ENCODE results near the gene NSG1.

Gene NSG1

GRCh38 chr4:4395371-4395770 is 8.5 kb downstream of the NSG1 start:
- no peak for DNase-seq (ENCODE audit: extremely low read depth in 1 of 2, low read depth in 1 of 2)

- no peak for DNase-seq (ENCODE audit: extremely low read depth in 1 of 2, low read depth in 1 of 2)
These were observed 9.1 kb downstream of the NSG1 start for GRCh38 chr4:4395849-4396627.

DNA sequence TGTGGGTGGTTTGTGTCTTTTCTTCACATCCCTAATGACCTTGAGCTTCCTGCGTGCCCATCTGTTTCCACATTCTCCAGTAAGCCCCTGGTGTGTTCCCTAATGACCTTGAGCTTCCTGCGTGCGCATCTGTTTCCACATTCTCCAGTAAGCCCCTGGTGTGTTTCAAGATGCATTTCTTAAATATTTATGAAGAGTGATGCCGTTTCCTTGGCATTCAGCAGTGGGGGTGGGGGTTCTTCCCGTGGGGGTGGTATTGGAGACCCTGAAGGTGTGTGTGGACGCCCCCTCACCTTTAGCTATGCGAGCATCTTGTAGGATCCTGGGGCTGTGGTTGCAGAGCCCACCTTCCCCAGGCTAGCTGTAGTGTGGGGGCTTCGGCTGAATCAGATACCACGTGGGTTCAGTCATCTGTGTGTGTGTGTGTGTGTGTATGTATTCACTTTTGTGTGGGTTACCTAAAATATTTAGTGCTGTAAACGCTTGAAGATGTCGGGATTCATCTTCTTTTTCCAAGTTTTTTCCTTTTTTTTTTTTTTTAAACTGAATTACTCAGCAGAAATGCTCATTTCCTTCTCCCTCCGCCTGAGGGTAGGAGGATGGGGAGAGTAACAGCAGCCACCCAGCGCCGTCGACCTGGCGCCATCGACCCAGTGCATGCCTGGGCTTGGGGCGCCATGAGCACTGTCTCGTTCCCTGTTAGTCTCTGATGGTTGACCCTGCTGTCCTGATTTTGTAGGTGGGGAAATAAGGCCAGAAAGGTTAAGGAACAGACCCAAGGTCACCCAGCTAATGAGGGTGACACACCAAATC is 9.9 kb downstream of the NSG1 start:
- no peak for DNase-seq (ENCODE audit: extremely low read depth in 1 of 2, low read depth in 1 of 2)

DNA sequence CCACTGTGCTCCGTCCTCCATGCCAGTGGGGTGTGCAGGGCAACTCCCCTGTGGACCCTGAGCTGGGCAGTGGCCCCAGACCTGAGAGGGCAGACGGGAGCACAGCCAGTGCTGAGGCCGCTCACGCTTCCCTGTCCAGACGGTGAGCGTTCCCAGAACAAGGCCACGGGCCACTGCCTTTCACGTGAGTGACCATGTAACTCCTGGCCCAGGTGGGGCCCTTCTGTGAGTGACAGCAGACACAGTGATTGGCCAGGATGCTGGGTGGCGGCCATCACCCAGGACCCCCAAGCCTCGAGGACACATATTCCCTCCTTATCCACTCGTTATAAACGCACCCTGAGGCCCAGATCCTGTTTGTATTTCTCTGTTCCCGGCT is 10.5 kb downstream of the NSG1 start:
- no peak for DNase-seq (ENCODE audit: extremely low read depth in 1 of 2, low read depth in 1 of 2)

GRCh38 chr4:4398430-4398829 is 11.5 kb downstream of the NSG1 start:
- no peak for DNase-seq (ENCODE audit: extremely low read depth in 1 of 2, low read depth in 1 of 2)

GRCh38 chr4:4401036-4401435 is 14.1 kb downstream of the NSG1 start:
- DNase-seq (ENCODE audit: extremely low read depth in 1 of 2, low read depth in 1 of 2): no peak

DNA sequence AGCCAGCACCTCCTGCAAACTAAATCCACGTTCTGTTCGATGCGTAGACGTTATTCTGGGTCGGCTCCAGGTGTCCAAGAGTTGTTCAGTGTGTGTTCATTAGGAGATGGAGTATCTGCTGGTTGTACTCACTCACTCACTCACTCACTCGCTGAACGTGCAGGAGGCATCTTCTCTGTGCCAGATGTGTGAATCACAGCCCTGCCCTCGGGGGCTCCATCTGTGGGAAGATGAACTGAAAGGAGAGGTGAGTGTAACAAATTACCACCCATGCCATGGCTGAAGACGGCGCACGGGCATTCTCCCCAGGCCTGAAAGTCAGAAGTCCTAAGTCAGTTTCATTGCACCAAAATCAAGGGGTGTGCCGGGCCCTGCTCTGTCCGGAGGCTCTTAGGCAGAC is 16.1 kb downstream of the NSG1 start:
- no peak for DNase-seq (ENCODE audit: extremely low read depth in 1 of 2, low read depth in 1 of 2)

DNA sequence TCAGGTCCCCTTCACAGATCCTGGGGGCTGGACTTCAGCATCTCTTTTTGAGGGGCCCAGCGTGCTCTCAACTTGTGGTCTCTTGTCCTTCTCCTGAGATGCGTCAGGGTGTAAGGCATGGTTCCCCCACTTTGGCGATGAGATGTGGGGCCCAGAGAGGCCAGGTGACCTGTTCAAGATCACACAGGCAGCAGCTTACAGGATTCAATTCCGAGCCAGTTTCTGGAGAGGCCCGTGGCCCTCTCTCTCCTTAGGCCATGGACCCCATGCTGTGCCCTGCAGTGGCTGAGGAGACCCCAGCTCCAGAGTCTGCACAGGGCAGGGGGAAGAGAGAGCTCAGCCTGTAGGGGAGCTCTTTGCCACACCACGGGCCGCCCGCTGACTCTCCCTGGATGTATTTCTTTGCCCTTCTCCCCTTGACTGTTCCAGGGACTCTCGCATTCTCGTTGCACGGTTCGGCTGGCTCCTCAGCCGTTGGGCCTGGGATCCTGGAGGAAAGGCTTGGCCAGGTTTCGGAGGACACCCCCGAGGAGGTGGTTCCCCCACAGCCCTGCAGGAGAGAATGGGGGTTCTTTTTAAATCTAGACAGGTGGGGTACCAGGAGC is 18.6 kb downstream of the NSG1 start:
- DNase-seq (ENCODE audit: extremely low read depth in 1 of 2, low read depth in 1 of 2): no peak

GRCh38 chr4:4406455-4407298 is 19.8 kb downstream of the NSG1 start:
- no peak for DNase-seq (ENCODE audit: extremely low read depth in 1 of 2, low read depth in 1 of 2)

DNA sequence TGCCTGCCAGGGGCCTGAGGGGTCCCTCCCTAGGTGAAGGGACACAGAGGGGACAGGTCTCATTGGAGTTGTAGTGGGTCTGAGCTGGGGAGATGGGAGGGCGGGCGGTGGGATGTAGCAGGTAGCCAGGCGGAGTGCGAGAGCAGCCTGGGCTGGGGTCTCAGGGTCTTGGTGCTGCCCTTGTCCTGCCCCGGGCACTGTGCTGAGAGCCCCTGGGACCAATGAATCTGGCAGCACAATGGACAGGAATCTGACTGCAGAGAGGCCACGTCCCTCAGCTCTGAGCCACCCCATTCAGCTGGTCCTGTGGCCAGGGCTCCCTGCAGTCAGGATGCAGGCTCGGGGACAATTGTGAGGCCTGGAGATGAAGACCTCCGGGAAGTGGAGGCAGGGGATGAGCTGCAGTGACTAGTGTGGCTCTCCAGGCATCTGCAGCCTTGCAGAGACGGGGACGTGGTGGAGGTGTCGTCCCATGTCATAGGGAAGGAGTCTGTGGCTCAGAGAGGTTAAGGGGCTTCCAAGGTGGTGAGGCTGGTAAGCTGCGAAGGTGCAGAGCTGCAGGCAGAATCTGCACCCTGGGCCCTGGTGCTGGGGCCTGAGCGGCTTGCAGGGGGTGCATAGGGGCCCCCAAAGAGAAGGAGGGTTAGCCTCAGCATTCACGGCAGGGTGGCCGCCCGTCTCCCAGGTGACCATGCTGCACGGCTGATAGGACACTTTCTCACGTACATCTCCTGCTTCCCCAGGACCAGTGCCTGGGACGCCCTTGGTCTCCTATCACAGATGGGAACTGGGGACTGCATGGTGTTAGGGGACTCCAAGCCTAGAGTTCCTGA is 20.6 kb downstream of the NSG1 start:
- DNase-seq (ENCODE audit: extremely low read depth in 1 of 2, low read depth in 1 of 2): no peak

GRCh38 chr4:4408132-4408523 is 21.2 kb downstream of the NSG1 start:
- no peak for DNase-seq (ENCODE audit: extremely low read depth in 1 of 2, low read depth in 1 of 2)

DNA sequence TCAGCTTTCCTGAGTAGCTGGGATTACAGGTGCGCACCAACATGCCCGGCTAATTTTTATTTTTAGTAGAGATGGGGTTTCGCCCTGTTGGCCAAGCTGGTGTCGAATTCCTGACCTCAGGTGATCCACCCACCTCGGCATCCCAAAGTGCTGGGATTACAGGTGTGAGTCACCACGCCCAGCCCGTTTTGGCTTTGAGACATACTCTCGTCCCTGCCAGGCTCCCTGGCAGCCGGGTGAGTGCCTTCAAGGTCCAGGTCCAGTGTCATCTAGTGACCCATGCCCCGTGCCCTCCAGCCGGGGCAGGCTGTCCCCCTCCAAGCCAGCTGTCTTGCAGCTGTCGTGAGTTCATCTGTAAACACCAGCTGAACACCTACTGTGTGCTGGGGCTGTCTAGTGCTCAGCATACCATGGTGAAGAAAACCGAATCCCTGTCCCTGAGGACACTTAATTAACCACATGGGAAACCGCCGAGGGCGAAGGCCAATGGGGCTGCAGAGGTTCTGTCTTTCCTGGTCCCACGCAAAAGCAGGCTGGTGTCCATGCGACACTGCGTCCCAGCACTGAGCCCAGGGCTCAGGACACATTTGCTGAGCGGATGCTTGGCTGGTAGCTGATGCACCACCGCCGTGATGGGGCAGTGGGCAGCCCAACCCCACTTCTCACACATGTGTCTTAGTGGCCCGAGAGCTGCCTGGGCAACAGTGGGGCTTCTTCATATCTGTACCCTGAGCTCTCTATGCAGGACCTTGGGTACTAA is 21.9 kb downstream of the NSG1 start:
- no peak for DNase-seq (ENCODE audit: extremely low read depth in 1 of 2, low read depth in 1 of 2)

DNA sequence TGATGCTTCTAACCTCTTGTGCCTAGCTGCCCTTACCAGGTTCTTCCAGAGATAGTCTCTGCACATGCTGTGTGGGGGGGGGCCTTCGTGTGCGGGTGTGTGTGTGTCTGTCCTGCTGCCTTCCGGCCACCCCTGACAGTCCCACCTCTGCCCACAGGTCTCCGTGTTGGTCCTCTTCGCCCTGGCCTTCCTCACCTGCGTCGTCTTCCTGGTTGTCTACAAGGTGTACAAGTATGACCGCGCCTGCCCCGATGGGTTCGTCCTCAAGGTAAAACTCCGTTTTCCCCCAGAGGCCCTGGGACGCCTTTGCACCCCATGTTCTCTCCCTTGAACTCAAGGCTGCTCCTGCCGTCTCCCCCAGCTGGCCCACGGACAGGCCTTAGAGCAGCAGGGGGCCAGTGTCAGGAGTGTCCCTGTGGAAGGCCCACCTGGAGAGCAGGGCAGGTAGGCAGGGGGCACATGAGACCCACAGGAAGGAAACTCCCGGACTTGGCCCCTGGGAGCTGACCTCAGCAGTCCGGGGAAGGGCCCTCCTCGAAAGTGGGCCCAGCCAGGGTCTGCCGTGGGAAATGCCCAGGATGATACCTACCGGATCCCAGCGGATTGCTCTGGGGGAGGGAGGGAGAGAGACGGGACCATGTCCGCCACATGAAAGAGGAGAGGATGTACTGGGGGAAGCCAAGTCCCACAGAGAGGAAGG is 22.7 kb downstream of the NSG1 start:
- DNase-seq (ENCODE audit: extremely low read depth in 1 of 2, low read depth in 1 of 2): no peak

DNA sequence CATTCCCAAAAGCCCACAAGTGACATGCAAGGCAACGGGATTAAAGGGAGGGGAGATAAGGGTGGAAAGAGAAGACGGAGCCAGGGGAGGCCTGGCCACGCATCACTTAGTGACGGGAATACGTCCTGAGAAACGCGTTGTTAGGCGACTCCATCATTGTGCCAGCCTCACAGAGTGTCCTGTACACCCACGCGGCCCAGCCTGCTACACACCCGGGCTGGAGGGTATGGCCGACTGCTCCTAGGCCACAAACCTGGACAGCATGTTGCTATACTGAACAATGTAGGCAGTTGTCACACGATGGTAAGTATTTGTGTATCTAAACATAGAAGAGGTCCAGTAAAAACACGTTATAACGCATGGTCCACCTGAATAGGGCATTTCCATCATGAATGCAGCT is 23.4 kb downstream of the NSG1 start:
- DNase-seq (ENCODE audit: extremely low read depth in 1 of 2, low read depth in 1 of 2): no peak

DNA sequence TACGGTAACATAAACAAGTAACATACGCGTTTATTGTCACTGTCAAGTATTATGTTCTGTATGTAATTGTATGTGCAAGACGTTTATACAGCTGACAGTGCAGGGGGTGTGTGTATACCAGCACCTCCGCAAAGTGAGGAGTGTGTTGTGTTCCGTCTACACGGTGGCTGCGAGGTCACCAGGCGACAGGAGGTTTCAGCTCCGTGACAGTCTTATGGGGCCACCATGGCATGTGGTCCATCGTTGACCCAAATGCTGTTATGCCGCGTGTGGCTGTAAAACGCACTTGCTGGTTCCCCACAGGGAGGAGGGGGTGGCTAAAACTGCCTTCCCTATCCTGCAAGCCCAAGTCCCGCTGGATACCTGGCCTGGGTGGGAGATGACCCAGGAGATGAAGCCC is 25.0 kb downstream of the NSG1 start:
- no peak for DNase-seq (ENCODE audit: extremely low read depth in 1 of 2, low read depth in 1 of 2)

DNA sequence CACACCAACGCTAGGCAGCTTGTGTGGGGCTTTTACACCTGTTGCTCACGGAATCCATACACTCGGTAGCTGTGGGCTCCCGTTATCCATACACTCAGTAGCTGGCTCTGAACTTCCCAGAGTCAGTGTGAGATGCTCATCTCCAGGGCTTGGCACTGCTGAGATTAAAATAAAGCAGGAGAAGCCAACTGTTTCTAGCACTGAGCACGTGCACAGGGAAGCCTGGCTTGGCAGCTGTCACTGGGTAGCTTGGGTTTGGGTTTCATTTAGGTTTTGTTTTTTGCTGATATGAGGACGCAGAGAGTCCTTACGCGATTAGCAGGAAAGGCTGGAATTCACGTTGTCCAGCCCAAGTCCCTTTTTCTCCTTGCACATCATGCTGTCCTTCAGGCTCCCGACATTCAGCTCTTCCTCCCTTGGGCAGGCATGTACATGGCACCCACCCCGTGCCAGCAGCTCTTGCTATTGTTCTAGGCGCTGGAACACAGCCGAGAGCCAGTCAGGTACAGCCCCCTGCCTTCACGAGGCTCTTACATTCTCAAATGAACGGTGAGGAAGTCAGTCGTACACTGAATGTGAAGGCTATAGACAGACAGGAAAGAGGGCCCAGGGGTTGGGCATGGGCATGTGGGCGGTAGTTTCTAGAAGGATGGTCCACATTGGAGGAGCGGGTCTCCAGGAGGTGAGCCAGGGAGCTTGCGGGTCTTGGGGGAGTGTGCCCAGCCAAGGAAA is 25.9 kb downstream of the NSG1 start:
- DNase-seq (ENCODE audit: extremely low read depth in 1 of 2, low read depth in 1 of 2): no peak

DNA sequence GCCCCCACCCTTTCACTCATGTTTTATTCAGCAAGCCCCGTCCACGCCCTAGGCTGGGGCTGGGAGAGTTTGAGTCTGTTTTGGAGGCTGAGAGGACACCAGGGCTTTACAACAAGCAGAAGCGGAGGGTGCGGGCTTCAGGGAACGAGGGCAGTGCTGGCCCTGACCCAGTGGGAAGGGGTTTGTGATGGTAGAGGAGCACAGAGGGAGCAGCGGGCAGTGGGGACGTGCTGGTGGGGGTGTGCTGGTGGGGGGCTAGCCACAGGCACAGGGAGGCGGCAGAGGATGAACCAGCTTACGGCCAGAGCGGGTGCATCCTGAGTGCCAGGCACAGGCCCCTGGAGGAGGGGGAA is 26.4 kb downstream of the NSG1 start:
- DNase-seq (ENCODE audit: extremely low read depth in 1 of 2, low read depth in 1 of 2): no peak

DNA sequence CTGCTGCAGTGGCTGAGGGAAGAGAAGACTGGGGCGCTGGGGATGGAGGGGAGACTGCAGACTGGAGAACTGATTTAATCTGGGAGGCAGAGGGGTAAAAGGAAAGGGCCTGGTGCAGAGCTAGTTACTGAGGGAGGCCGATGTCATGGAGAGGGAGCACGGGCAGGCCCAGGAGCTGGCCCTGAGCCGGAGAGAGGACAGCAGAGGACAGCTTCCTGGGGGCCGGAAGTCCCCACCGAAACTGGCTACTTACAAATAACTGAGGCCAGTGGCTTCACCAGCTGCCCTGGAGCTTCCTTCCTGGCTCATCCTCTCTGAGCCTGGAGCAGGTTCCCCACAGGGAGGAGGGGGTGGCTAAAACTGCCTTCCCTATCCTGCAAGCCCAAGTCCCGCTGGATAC is 26.9 kb downstream of the NSG1 start:
- DNase-seq (ENCODE audit: extremely low read depth in 1 of 2, low read depth in 1 of 2): no peak
